Astrocyte of the spinal cord (primary cell): Measurements from ENCODE around the gene POLRMT.

Source experiments
- DNase-seq: peaks from one replicate; pipeline ENCODE4 v3.0.0; 2011; ENCODE audit warnings: low read depth, low spot score
- H3K4me3 ChIP-seq: 2 replicates; pipeline ENCODE4 v1.5.1; 2011; ENCODE audit warnings: low read depth, mild to moderate bottlenecking, low read length, moderate library complexity
- CTCF ChIP-seq: IDR thresholded peaks from 2 replicates; pipeline ENCODE4 v1.5.1; 2012; ENCODE audit warnings: low read depth, mild to moderate bottlenecking, low read length, inconsistent platforms
- in situ Hi-C: cut with HindIII; loops from 2 replicates; pipeline ENCODE4 v1.10.0; 2017; ENCODE audit warnings: low sequenced_read_pairs

POLRMT gene

GRCh38 chr19:583968-584239, 49.4 kb downstream of the POLRMT start:
- DNase-seq, result no peak
- in situ Hi-C loops, result no loop called here
- no peak for TF ChIP-seq CTCF
- no peak overlapping the region for H3K4me3 ChIP-seq

- H3K4me3 ChIP-seq, result no peak overlapping the region
- in situ Hi-C loops, result no loop called here
- TF ChIP-seq CTCF, result no peak
- no peak for DNase-seq
These were observed 50.0 kb downstream of the POLRMT start for GRCh38 chr19:583198-583967.

- DNase-seq, result peak; percentile 32
- no peak for TF ChIP-seq CTCF
- no peak overlapping the region for H3K4me3 ChIP-seq
- in situ Hi-C loops, result no loop called here
These were observed 50.7 kb downstream of the POLRMT start for GRCh38 chr19:582497-583197.

- in situ Hi-C loops, result no loop called here
- DNase-seq, result no peak
- no peak overlapping the region for H3K4me3 ChIP-seq
- no peak for TF ChIP-seq CTCF
These were observed 51.8 kb downstream of the POLRMT start for GRCh38 chr19:581399-582111.

GRCh38 chr19:580274-580835, 53.0 kb downstream of the POLRMT start:
- no peak for DNase-seq
- TF ChIP-seq CTCF, result no peak
- in situ Hi-C loops, result no loop called here
- no peak overlapping the region for H3K4me3 ChIP-seq

GRCh38 chr19:579842-580155, 53.5 kb downstream of the POLRMT start:
- TF ChIP-seq CTCF, result no peak

More at GRCh38 chr19:579842-580155, 53.5 kb downstream of the POLRMT start:
- in situ Hi-C loops, result no loop called here
- no peak for DNase-seq
- no peak overlapping the region for H3K4me3 ChIP-seq
